GM12878 (cell line): Measurements from ENCODE around the gene KRT80. TPM values are rescaled to one million over a fixed set of nuclear protein-coding genes. Genes with fewer than 3 reads are reported as not detected.

Experiments used
- ATAC-seq: fragments of 200-7000 bp; cut with Tn5 transposase; 3 replicates; pipeline ENCODE4 v1.9.1; 2020; ENCODE audit warnings: mild to moderate bottlenecking, moderate library complexity
- BruUV-seq: library from RNA; stranded (reverse); fragments of 400-500 nt; replicated peaks from 2 replicates; lab custom pipeline; 2021; lab: Mats Ljungman, UMichigan
- CTCF ChIA-PET: fragments of 300-600 bp; sonication (Branson Sonifier 250); formaldehyde crosslinking; extraction: SDS; loops from one replicate; lab custom pipeline; 2021; ENCODE audit warnings: inconsistent platforms; lab: Yijun Ruan, JAX
- POLR2A ChIA-PET: fragments of 350-600 bp; formaldehyde crosslinking; extraction: SDS; loops from one replicate; lab custom pipeline; 2021; ENCODE audit warnings: inconsistent platforms; lab: Charles Lee
- RAD21 ChIA-PET: fragments of 300-600 bp; sonication (Branson Sonifier 250); formaldehyde crosslinking; loops from one replicate; lab custom pipeline; 2023; ENCODE audit warnings: antibody characterized with exemption; ENCODE audit not compliant: unreplicated experiment; lab: Charles Lee
- SMC1A ChIA-PET: fragments of 300-600 bp; sonication (Branson Sonifier 250); formaldehyde crosslinking; loops from one replicate; lab custom pipeline; 2023; ENCODE audit not compliant: unreplicated experiment, uncharacterized antibody; lab: Charles Lee
- DNase-seq: peaks from one replicate; pipeline ENCODE4 v3.0.0-alpha.2; 2011; ENCODE audit warnings: low read depth, low spot score
- FAIRE-seq: peaks from 3 replicates; lab custom pipeline; 2011; peaks lifted over from hg19 to GRCh38; lab: Jason Lieb, UNC
- H2AFZ ChIP-seq: 2 replicates; pipeline ENCODE4 v1.6.0; 2011; ENCODE audit warnings: low read depth, low read length, control low read depth; ENCODE audit not compliant: control insufficient read depth
- H3K27ac ChIP-seq: 2 replicates; pipeline ENCODE4 v1.5.1; 2011; ENCODE audit warnings: control low read depth; ENCODE audit not compliant: control insufficient read depth, insufficient read depth
- H3K27me3 ChIP-seq, 2 experiments: replicated peaks in 1 of 2; 2 replicates each; pipeline versions ENCODE4 v1.6.0 to v1.6.1; 2011; ENCODE audit warnings: low read length in 1 of 2; ENCODE audit not compliant: control insufficient read depth in 2 of 2, insufficient read depth in 2 of 2
- H3K36me3 ChIP-seq, 2 experiments: 2 replicates each; pipeline ENCODE4 v1.5.1; 2011; ENCODE audit warnings: low read length in 1 of 2; ENCODE audit not compliant: control insufficient read depth in 2 of 2, insufficient read depth in 2 of 2
- H3K4me1 ChIP-seq: 2 replicates; pipeline ENCODE4 v1.6.1; 2011; ENCODE audit warnings: mild to moderate bottlenecking, low read length, moderate library complexity, mixed read lengths; ENCODE audit not compliant: control insufficient read depth, insufficient read depth
- H3K4me2 ChIP-seq: 2 replicates; pipeline ENCODE4 v1.6.0; 2011; ENCODE audit warnings: control low read depth; ENCODE audit not compliant: control insufficient read depth, insufficient read depth
- H3K4me3 ChIP-seq: fragments of 200-600 bp; sonication (generic); 2 replicates; pipeline ENCODE4 v1.5.1; 2016
- H3K79me2 ChIP-seq: 2 replicates; pipeline ENCODE4 v1.6.0; 2011; ENCODE audit warnings: low read length; ENCODE audit not compliant: control insufficient read depth, insufficient read depth
- H3K9ac ChIP-seq: 2 replicates; pipeline ENCODE4 v1.8.0; 2011; ENCODE audit warnings: low read length, control low read depth, mixed read lengths; ENCODE audit not compliant: control insufficient read depth, insufficient read depth
- H3K9me3 ChIP-seq: replicated peaks from 3 replicates; pipeline ENCODE4 v1.5.1; 2011; ENCODE audit warnings: mild to moderate bottlenecking, low read length; ENCODE audit not compliant: control insufficient read depth, insufficient read depth
- H4K20me1 ChIP-seq: 2 replicates; pipeline ENCODE4 v1.6.0; 2011; ENCODE audit not compliant: control insufficient read depth, insufficient read depth
- ASH2L ChIP-seq: fragments of 300-600, 200-600 bp; sonication (generic); IDR thresholded peaks from 2 replicates; pipeline ENCODE4 v1.6.1; 2017; ENCODE audit warnings: low read depth, mild to moderate bottlenecking, borderline replicate concordance
- BHLHE40 ChIP-seq, 2 experiments: fragments of 450-650 bp in 1 of 2; IDR thresholded peaks; 2 replicates each; pipeline ENCODE4 v1.6.1; 2011 to 2017; ENCODE audit warnings: low read depth in 2 of 2, borderline replicate concordance in 1 of 2, improper control_type of control experiment in 1 of 2, low read length in 1 of 2, mild to moderate bottlenecking in 1 of 2
- ETV6 ChIP-seq, 2 experiments: fragments of 450-650 bp in 1 of 2; IDR thresholded peaks in 1 of 2; conservative IDR thresholded peaks in 1 of 2; 2 replicates each; pipeline ENCODE4 v1.6.1; 2014; ENCODE audit warnings: antibody characterized with exemption in 1 of 2, borderline replicate concordance in 1 of 2, low read depth in 1 of 2, mild to moderate bottlenecking in 1 of 2, moderate library complexity in 1 of 2
- FOXM1 ChIP-seq: IDR thresholded peaks from 2 replicates; pipeline ENCODE4 v1.6.1; 2012; ENCODE audit warnings: low read depth, mild to moderate bottlenecking, inconsistent platforms, low read length, moderate library complexity
- GATAD2B ChIP-seq: fragments of 450-650 bp; conservative IDR thresholded peaks from 2 replicates; pipeline ENCODE4 v1.6.1; 2017; ENCODE audit warnings: low read depth, mild to moderate bottlenecking, moderate library complexity
- HDAC6 ChIP-seq: fragments of 200-600 bp; sonication (generic); IDR thresholded peaks from one replicate; pipeline ENCODE4 v1.8.0; 2017; ENCODE audit warnings: antibody characterized with exemption; ENCODE audit not compliant: unreplicated experiment
- KDM1A ChIP-seq: fragments of 200-600 bp; sonication (generic); IDR thresholded peaks from 2 replicates; pipeline ENCODE4 v1.6.1; 2016; ENCODE audit warnings: borderline replicate concordance
- KLF5 ChIP-seq: fragments of 450-650 bp; IDR thresholded peaks from 2 replicates; pipeline ENCODE4 v1.6.1; 2014; ENCODE audit warnings: mild to moderate bottlenecking; ENCODE audit not compliant: partially characterized antibody
- MEF2A ChIP-seq: IDR thresholded peaks from 2 replicates; pipeline ENCODE4 v1.6.1; 2011; ENCODE audit warnings: low read depth, mild to moderate bottlenecking, low read length, moderate library complexity; ENCODE audit not compliant: insufficient read depth
- MTA3 ChIP-seq: IDR thresholded peaks from 2 replicates; pipeline ENCODE4 v1.6.1; 2012; ENCODE audit warnings: low read length, inconsistent platforms, borderline replicate concordance
- MYB ChIP-seq: fragments of 150-350 bp; IDR thresholded peaks from 2 replicates; pipeline ENCODE4 v1.6.1; 2014; ENCODE audit warnings: mild to moderate bottlenecking, low read depth, low read length, borderline replicate concordance
- NR2C2 ChIP-seq: IDR thresholded peaks from 2 replicates; pipeline ENCODE4 v1.6.1; 2011; ENCODE audit warnings: borderline replicate concordance, low read depth; ENCODE audit not compliant: control insufficient read depth, insufficient read length
- PML ChIP-seq: IDR thresholded peaks from 2 replicates; pipeline ENCODE4 v1.6.1; 2012; ENCODE audit warnings: low read length, inconsistent platforms
- POLR2A ChIP-seq: IDR thresholded peaks from 2 replicates; pipeline ENCODE4 v1.6.1; 2011; ENCODE audit warnings: low read depth, mild to moderate bottlenecking, low read length
- RAD51 ChIP-seq: fragments of 450-650 bp; IDR thresholded peaks from 2 replicates; pipeline ENCODE4 v1.6.1; 2016; ENCODE audit warnings: moderate library complexity, mild to moderate bottlenecking, inconsistent platforms
- RELA ChIP-seq: fragments of 450-650 bp; IDR thresholded peaks from 2 replicates; pipeline ENCODE4 v1.8.0; 2014; ENCODE audit warnings: borderline replicate concordance; ENCODE audit not compliant: partially characterized antibody
- TARDBP ChIP-seq: IDR thresholded peaks from 2 replicates; pipeline ENCODE4 v1.6.1; 2016; ENCODE audit warnings: borderline replicate concordance
- TCF7 ChIP-seq: IDR thresholded peaks from 2 replicates; pipeline ENCODE4 v1.6.1; 2014; ENCODE audit warnings: antibody characterized with exemption, borderline replicate concordance
- USF1 ChIP-seq: IDR thresholded peaks from 2 replicates; pipeline ENCODE4 v1.6.1; 2011; ENCODE audit warnings: borderline replicate concordance, low read depth, mild to moderate bottlenecking, moderate library complexity, mixed read lengths, low read length; ENCODE audit not compliant: insufficient read depth; ENCODE audit errors: extremely low read length
- ZNF274 ChIP-seq: IDR thresholded peaks from one replicate; pipeline ENCODE4 v1.8.0; 2011; ENCODE audit not compliant: insufficient read length, insufficient read depth
- WGBS: methylation state at CpG from one replicate; pipeline ENCODE4 v1.1.6; 2016; ENCODE audit warnings: low lambda C conversion rate; ENCODE audit not compliant: insufficient replicate concordance, insufficient coverage; ENCODE audit errors: missing lambda C conversion rate; 5-methylcytosine and 5-hydroxymethylcytosine counted together
- in situ Hi-C: fragments of 300-500 bp; cut with MboI; formaldehyde crosslinking; loops from 9 replicates; pipeline ENCODE4 v1.14.3; 2018; ENCODE audit warnings: mixed read lengths
- intact Hi-C: fragments of 100-400 bp; cut with micrococcal nuclease; formaldehyde crosslinking; loops from one replicate; pipeline ENCODE4 v1.14.2; 2022; ENCODE audit not compliant: unreplicated experiment
- polyA plus RNA-seq, 11 experiments: library from polyadenylated mRNA; depleted of rRNA in 4 of 11; unstranded in 6 of 11; stranded (reverse) in 5 of 11; fragments of >200 nt; fragmentation: Nextera tagmentation in 4 of 11; fragmentation: Illumina TruSeq in 1 of 11; extraction: Ambion mirVana in 4 of 11; extraction: Trizol in 1 of 11; gene quantifications; 1 replicate in 1 of 11; 2 replicates in 10 of 11; pipeline versions ENCODE4 v1.2.1 to v1.2.3, GENCODE V29; 2011 to 2016; ENCODE audit warnings: inconsistent platforms in 2 of 11, missing spikeins in 2 of 11, low read depth in 1 of 11
- total RNA-seq, 4 experiments: library from RNA; depleted of rRNA in 3 of 4; stranded (reverse); fragments of >200 nt in 3 of 4; fragmentation: Illumina TruSeq in 1 of 4; extraction: Trizol in 1 of 4; gene quantifications; 2 replicates each; pipeline versions ENCODE4 v1.2.1 to v1.2.3, GENCODE V29; 2013 to 2021

KRT80 gene
- total and polyA plus RNA-seq, 10 of the 15 experiments (the other 5 are each of a cell fraction or from before 2014, with no cell fraction given): 0.01 TPM; not detected in 9

GRCh38 chr12:52187640-52188039, 4.2 kb downstream of the KRT80 start:
- H3K9ac ChIP-seq: no peak overlapping the region
- ATAC-seq (no peak), DNase-seq (no peak), FAIRE-seq (no peak)
- no peak overlapping the region for H3K4me2 ChIP-seq
- no peak overlapping the region for H2AFZ ChIP-seq
- H3K4me1 ChIP-seq: no peaks in the 10 kb centered on the region
- no TSS peak for BruUV-seq
- H3K79me2 ChIP-seq: no peaks in the 10 kb centered on the region
- 37% methylated on average over 5 of the region's 5 CpGs for WGBS
- no peaks in the 10 kb centered on the region; a peak in 1 of 4 replicates for H3K27me3 ChIP-seq
- CTCF ChIA-PET: no interaction called here
- no peak for TF ChIP-seq PML
- TF ChIP-seq ZNF274: no peak
- no peak for TF ChIP-seq RAD51
- no peak for TF ChIP-seq POLR2A
- no peak for TF ChIP-seq ETV6 (conservative IDR thresholded peaks at IDR 0.05 in 1 of 2, IDR thresholded peaks at IDR 0.05 in 1 of 2; ENCODE audit: borderline replicate concordance in 1 of 2, low read depth in 1 of 2)
- no peaks in the 10 kb centered on the region for H3K9me3 ChIP-seq
- no peaks in the 10 kb centered on the region for H3K36me3 ChIP-seq
- H4K20me1 ChIP-seq: no peaks in the 10 kb centered on the region
- SMC1A ChIA-PET: no interaction called here
- intact Hi-C loops: no loop called here
- no peak overlapping the region for H3K4me3 ChIP-seq
- no peak overlapping the region for H3K27ac ChIP-seq
- POLR2A ChIA-PET: no interaction called here
- in situ Hi-C loops: no loop called here
- RAD21 ChIA-PET: no interaction called here

GRCh38 chr12:52187206-52187605, 4.6 kb downstream of the KRT80 start:
- H3K79me2 ChIP-seq: no peaks in the 10 kb centered on the region
- no peaks in the 10 kb centered on the region for H4K20me1 ChIP-seq
- H2AFZ ChIP-seq: no peak overlapping the region
- ATAC-seq: no peak
- no peak overlapping the region for H3K4me2 ChIP-seq
- no peaks in the 10 kb centered on the region for H3K36me3 ChIP-seq
- in situ Hi-C loops (no loop called here), intact Hi-C loops (no loop called here)
- FAIRE-seq: no peak
- H3K9ac ChIP-seq: no peak overlapping the region
- CTCF ChIA-PET: no interaction called here
- WGBS: 21% methylated on average over 11 of the region's 11 CpGs
- no peak overlapping the region for H3K27ac ChIP-seq
- no peak for DNase-seq
- no peaks in the 10 kb centered on the region; a peak in 1 of 4 replicates for H3K27me3 ChIP-seq
- POLR2A ChIA-PET: no interaction called here
- RAD21 ChIA-PET: no interaction called here
- H3K9me3 ChIP-seq: no peaks in the 10 kb centered on the region
- SMC1A ChIA-PET: no interaction called here
- no peaks in the 10 kb centered on the region for H3K4me1 ChIP-seq
- no TSS peak for BruUV-seq
- no peak overlapping the region for H3K4me3 ChIP-seq
- TF ChIP-seq RELA (no peak), BHLHE40 (IDR thresholded peaks at IDR 0.05; ENCODE audit: borderline replicate concordance in 1 of 2, low read depth in 2 of 2, low read length in 1 of 2) (no peak), MYB (no peak), HDAC6 (no peak), FOXM1 (no peak), NR2C2 (no peak), TARDBP (no peak), ASH2L (no peak), MEF2A (no peak), MTA3 (no peak), KLF5 (no peak), USF1 (no peak), GATAD2B (no peak), KDM1A (no peak), TCF7 (no peak)
